DND-41 (cell line): Measurements from ENCODE around the gene WFDC6.

Experiments used
- ATAC-seq: fragments of 200-7000 bp; cut with Tn5 transposase; 3 replicates; pipeline ENCODE4 v1.9.1; 2021; ENCODE audit warnings: low read depth; ENCODE audit not compliant: insufficient read depth
- DNase-seq: peaks from one replicate; pipeline ENCODE4 v3.0.0-alpha.2; 2020
- H2AFZ ChIP-seq: 2 replicates; pipeline ENCODE4 v1.6.0; 2012; ENCODE audit warnings: low read depth, low read length
- H3K27ac ChIP-seq: 2 replicates; pipeline ENCODE4 v1.5.1; 2012; ENCODE audit warnings: low read length, inconsistent platforms
- H3K27me3 ChIP-seq: fragments of 200-600 bp; sonication (generic); 2 replicates; pipeline ENCODE4 v1.6.0; 2012; ENCODE audit warnings: low read length, mild to moderate bottlenecking, inconsistent platforms; ENCODE audit not compliant: insufficient read depth, poor library complexity
- H3K36me3 ChIP-seq: 2 replicates; pipeline ENCODE4 v1.5.1; 2012; ENCODE audit warnings: low read length, inconsistent platforms; ENCODE audit not compliant: insufficient read depth
- H3K4me1 ChIP-seq: 2 replicates; pipeline ENCODE4 v1.5.1; 2012; ENCODE audit warnings: mild to moderate bottlenecking, low read length; ENCODE audit not compliant: insufficient read depth
- H3K4me2 ChIP-seq: 2 replicates; pipeline ENCODE4 v1.6.0; 2012; ENCODE audit warnings: mild to moderate bottlenecking, moderate library complexity, low read length, inconsistent platforms; ENCODE audit not compliant: insufficient read depth
- H3K4me3 ChIP-seq, 2 experiments: fragments of 200-600 bp in 1 of 2; shearing (Covaris generic) in 1 of 2; 2 replicates each; pipeline ENCODE4 v1.5.1; 2012 to 2016; ENCODE audit warnings: inconsistent platforms in 2 of 2, low read length in 2 of 2, mild to moderate bottlenecking in 2 of 2, low read depth in 1 of 2, moderate library complexity in 1 of 2
- H3K79me2 ChIP-seq: 2 replicates; pipeline ENCODE4 v1.6.0; 2012; ENCODE audit warnings: low read length, inconsistent platforms; ENCODE audit not compliant: insufficient read depth
- H3K9ac ChIP-seq: 2 replicates; pipeline ENCODE4 v1.6.0; 2012; ENCODE audit warnings: low read depth, mild to moderate bottlenecking, inconsistent platforms, low read length, moderate library complexity
- H3K9me3 ChIP-seq: 2 replicates; pipeline ENCODE4 v1.5.1; 2012; ENCODE audit warnings: low read length, moderate library complexity, mild to moderate bottlenecking, inconsistent platforms; ENCODE audit not compliant: insufficient read depth, severe bottlenecking
- H4K20me1 ChIP-seq: 2 replicates; pipeline ENCODE4 v1.6.0; 2012; ENCODE audit warnings: low read length; ENCODE audit not compliant: insufficient read depth
- EZH2 ChIP-seq: IDR thresholded peaks from 3 replicates; pipeline ENCODE4 v1.6.1; 2012; ENCODE audit warnings: borderline replicate concordance, low read depth, mild to moderate bottlenecking, moderate library complexity, low read length, inconsistent platforms; ENCODE audit not compliant: severe bottlenecking
- TF ChIP-seq, protein P1 (sequence below): IDR thresholded peaks from 2 replicates; pipeline ENCODE4 v1.5.1; 2012; ENCODE audit warnings: borderline replicate concordance, low read length, moderate library complexity, mild to moderate bottlenecking; ENCODE audit not compliant: poor library complexity, severe bottlenecking; ENCODE audit errors: extremely low read depth

Gene WFDC6

DNA sequence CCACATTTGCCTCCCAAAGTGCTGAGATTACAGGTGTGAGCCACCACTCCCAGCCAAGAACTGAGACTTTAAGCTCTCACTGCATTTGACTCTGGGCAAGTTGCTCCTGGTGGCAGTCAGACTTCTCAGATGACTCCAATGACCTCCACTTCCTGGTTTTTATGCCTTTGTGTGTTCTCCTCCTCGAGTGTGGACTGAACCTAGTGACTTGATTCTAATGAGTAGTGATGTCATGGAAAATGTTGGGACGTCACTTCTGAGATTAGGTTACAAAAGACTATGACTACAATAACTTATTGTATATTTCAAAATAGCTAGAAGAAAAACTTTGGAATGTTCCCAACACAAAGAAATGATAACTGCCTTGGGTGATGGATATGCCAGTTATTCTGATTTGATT is 35.9 kb downstream of the WFDC6 start:
- no peaks in the 10 kb centered on the region; the same call in 1 of the 2 replicates for H4K20me1 ChIP-seq
- no peak overlapping the region for H3K4me2 ChIP-seq
- no peak overlapping the region for H3K9ac ChIP-seq
- H3K27ac ChIP-seq = no peak overlapping the region
- H3K4me1 ChIP-seq = no peaks in the 10 kb centered on the region
- no peaks in the 10 kb centered on the region for H3K9me3 ChIP-seq
- H3K79me2 ChIP-seq = no peaks in the 10 kb centered on the region
- no peak overlapping the region for H3K4me3 ChIP-seq
- H2AFZ ChIP-seq = no peak overlapping the region
- DNase-seq = no peak
- H3K36me3 ChIP-seq = no peaks in the 10 kb centered on the region
- H3K27me3 ChIP-seq = peaks cover 25% of the 10 kb centered on the region
- ATAC-seq = no peak
- TF ChIP-seq, protein P1, sequence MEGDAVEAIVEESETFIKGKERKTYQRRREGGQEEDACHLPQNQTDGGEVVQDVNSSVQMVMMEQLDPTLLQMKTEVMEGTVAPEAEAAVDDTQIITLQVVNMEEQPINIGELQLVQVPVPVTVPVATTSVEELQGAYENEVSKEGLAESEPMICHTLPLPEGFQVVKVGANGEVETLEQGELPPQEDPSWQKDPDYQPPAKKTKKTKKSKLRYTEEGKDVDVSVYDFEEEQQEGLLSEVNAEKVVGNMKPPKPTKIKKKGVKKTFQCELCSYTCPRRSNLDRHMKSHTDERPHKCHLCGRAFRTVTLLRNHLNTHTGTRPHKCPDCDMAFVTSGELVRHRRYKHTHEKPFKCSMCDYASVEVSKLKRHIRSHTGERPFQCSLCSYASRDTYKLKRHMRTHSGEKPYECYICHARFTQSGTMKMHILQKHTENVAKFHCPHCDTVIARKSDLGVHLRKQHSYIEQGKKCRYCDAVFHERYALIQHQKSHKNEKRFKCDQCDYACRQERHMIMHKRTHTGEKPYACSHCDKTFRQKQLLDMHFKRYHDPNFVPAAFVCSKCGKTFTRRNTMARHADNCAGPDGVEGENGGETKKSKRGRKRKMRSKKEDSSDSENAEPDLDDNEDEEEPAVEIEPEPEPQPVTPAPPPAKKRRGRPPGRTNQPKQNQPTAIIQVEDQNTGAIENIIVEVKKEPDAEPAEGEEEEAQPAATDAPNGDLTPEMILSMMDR = no peak
- no peak for TF ChIP-seq EZH2

DNA sequence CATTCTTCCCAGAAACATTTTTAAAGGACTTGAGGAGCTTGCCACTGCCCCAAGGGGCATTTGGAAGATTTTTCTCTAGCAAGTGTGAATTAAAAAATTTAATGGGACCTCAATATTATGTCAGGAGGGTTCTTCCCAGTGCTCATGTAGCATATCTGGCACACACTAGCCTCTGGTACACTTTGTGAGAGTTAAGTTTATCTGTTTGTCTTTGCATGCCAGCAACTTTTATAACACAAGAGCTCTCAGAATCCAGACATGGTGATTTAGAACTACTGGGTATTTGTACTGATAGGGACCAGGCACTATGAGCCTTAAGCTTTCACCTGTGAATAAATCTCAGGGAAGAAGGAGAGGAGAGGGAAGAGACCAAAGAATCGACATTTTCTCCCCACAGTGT is 36.7 kb downstream of the WFDC6 start:
- ATAC-seq (no peak), DNase-seq (no peak)
- no peak overlapping the region for H3K4me2 ChIP-seq
- H3K36me3 ChIP-seq = no peaks in the 10 kb centered on the region
- H3K79me2 ChIP-seq = no peaks in the 10 kb centered on the region
- H3K9me3 ChIP-seq = no peaks in the 10 kb centered on the region
- no peaks in the 10 kb centered on the region for H4K20me1 ChIP-seq
- no peak overlapping the region for H3K27ac ChIP-seq
- no peak for TF ChIP-seq EZH2
- TF ChIP-seq, protein P1 = no peak
- peaks cover 18% of the 10 kb centered on the region for H3K27me3 ChIP-seq
- no peak overlapping the region for H3K9ac ChIP-seq
- no peak overlapping the region for H3K4me3 ChIP-seq
- no peaks in the 10 kb centered on the region for H3K4me1 ChIP-seq
- no peak overlapping the region for H2AFZ ChIP-seq

DNA sequence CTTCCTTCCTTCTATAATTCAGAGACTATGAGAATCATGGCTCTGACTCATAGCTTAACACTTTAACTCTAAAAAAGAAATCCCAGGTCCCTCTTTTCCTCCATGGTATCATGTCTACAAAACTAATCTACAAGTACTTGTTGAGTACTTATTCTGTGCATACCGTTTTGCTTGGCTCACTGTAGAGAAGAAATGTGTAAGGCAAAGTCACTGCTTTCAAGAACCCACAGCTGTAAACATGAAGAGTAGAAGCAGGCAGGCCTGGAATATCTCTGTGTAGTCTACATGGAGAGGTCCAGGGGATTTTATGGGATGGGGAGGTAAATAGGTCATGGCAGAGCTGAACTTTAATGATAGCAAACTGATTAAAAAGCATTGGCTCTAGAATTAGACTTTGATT is 37.7 kb downstream of the WFDC6 start:
- TF ChIP-seq EZH2 = no peak
- TF ChIP-seq, protein P1 = no peak
- H3K36me3 ChIP-seq = no peaks in the 10 kb centered on the region
- H3K79me2 ChIP-seq = no peaks in the 10 kb centered on the region
- no peak for ATAC-seq
- H3K9me3 ChIP-seq = no peaks in the 10 kb centered on the region
- H3K4me2 ChIP-seq = no peak overlapping the region
- no peak overlapping the region for H3K9ac ChIP-seq
- DNase-seq = no peak
- no peak overlapping the region for H3K4me3 ChIP-seq
- H3K27ac ChIP-seq = no peak overlapping the region
- H3K27me3 ChIP-seq = peaks cover 18% of the 10 kb centered on the region
- no peaks in the 10 kb centered on the region for H3K4me1 ChIP-seq
- H4K20me1 ChIP-seq = no peaks in the 10 kb centered on the region
- H2AFZ ChIP-seq = no peak overlapping the region

DNA sequence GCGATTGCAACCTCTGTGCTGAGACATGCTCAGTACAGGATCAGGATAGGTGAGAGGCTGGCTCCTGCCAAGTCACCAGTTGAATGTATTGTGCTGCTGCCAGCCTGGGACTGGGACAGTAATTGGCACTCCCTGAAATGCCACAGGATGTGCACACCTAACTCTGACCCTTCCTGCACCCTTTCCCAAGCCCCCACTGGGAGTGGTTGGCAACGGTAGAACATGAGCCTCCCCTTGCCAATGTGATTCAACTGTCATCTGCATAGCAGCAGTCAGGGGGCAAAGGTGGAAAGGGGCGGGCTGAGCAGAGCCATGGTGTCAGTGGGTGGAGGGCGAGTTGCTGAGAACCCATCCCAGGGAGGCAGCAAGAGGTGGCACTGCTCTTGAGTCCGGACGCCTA is 39.3 kb downstream of the WFDC6 start:
- ATAC-seq (no peak), DNase-seq (no peak)
- TF ChIP-seq EZH2 = no peak
- TF ChIP-seq, protein P1 = no peak
- H3K27ac ChIP-seq = no peak overlapping the region
- no peak overlapping the region for H2AFZ ChIP-seq
- H3K4me1 ChIP-seq = no peaks in the 10 kb centered on the region
- peaks cover 18% of the 10 kb centered on the region for H3K27me3 ChIP-seq
- H3K9ac ChIP-seq = no peak overlapping the region
- H3K9me3 ChIP-seq = no peaks in the 10 kb centered on the region
- H4K20me1 ChIP-seq = no peaks in the 10 kb centered on the region
- no peaks in the 10 kb centered on the region for H3K36me3 ChIP-seq
- no peak overlapping the region for H3K4me2 ChIP-seq
- no peaks in the 10 kb centered on the region for H3K79me2 ChIP-seq
- H3K4me3 ChIP-seq = no peak overlapping the region
